HG03565 (cell line): ENCODE measurements around the gene ADGRE1.

Experiments
- ATAC-seq: cut with Tn5 transposase; IDR thresholded peaks from one replicate; pipeline ENCODE4 v1.9.1; 2021; ENCODE audit warnings: mild to moderate bottlenecking, moderate library complexity; ENCODE audit not compliant: unreplicated experiment

ADGRE1 gene

GRCh38 chr19:6876748-6877147, 10.6 kb upstream of the ADGRE1 start:
- ATAC-seq, result no peak

GRCh38 chr19:6877766-6878165, 9.6 kb upstream of the ADGRE1 start:
- no peak for ATAC-seq

DNA sequence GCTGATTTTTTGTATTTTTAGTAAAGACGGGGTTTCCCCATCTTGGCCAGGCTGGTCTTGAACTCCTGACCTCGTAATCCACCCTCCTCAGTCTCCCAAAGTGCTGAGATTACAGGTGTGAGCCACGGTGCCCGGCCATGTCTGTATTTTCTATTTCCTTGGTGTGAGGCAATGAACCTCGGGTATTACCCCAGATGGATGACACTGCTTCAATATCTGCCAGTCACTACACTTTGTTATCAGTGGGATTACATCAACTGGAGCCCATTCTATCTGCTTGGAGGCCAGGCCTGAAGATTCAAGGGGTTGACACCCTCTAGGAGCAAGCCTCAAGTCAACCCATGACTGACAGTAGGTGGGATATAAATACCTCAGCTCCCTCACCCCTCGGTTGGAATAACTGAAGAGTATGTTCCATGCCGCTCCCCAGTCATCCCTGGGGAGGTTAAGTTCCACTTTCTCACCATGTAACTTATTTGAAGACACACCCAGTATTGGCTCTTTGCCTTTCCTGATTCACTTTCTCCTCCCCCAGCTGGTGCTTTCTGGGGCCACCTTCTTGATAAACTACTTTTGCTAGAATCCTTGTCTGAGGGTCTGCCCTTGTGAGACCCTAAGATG, 992 bp upstream of the ADGRE1 start:
- no peak for ATAC-seq

- ATAC-seq, result no peak
These were observed 1.6 kb downstream of the ADGRE1 start for GRCh38 chr19:6888967-6889366.

- no peak for ATAC-seq
These were observed 3.1 kb downstream of the ADGRE1 start for GRCh38 chr19:6890401-6890913.

DNA sequence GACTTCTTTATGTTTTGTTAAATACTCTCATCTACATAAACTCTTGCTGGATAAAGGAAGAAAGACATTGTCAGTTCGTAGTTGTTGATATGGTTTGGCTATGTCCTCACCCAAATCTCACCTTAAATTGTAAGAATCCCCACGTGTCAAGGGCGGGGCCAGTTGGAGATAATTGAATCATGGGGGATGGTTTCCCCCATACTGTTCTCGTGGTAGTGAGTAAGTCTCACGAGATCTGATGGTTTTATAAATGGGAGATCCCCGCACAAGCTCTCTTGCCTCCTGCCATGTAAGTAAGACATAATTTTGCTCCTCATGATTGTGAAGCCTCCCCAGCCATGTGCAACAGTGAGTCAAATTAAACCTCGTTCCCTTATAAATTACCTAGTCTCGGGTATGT, 3.6 kb downstream of the ADGRE1 start:
- no peak for ATAC-seq

- ATAC-seq, result no peak
These were observed 4.5 kb downstream of the ADGRE1 start for GRCh38 chr19:6891761-6892385.

- ATAC-seq, result no peak
These were observed 6.9 kb downstream of the ADGRE1 start for GRCh38 chr19:6894313-6894712.

GRCh38 chr19:6903446-6903845, 16.1 kb downstream of the ADGRE1 start:
- no peak for ATAC-seq

- no peak for ATAC-seq
These were observed 19.2 kb downstream of the ADGRE1 start for GRCh38 chr19:6906559-6907060.

- ATAC-seq, result no peak
These were observed 24.1 kb downstream of the ADGRE1 start for GRCh38 chr19:6911523-6911922.

- ATAC-seq, result no peak
These were observed 26.9 kb downstream of the ADGRE1 start for GRCh38 chr19:6914321-6914720.

DNA sequence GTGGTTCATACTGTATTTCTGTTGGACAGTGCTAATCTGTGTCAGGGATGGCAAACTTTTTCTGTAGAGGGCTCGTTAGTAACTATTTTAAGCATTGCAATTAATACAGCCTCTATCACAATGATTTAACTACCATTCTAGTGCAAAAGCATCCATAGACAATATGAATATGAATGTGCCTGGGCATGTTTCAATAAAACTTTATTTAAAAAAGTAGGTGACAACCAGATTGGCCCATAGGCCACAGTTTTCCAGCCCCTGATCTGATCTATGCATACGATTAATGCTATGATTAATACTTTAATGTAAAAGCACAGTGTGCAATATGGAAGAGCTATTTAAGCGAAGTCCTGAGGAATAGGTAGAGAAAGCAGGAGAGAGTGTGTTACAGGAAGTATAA, 29.6 kb downstream of the ADGRE1 start:
- ATAC-seq, result no peak

DNA sequence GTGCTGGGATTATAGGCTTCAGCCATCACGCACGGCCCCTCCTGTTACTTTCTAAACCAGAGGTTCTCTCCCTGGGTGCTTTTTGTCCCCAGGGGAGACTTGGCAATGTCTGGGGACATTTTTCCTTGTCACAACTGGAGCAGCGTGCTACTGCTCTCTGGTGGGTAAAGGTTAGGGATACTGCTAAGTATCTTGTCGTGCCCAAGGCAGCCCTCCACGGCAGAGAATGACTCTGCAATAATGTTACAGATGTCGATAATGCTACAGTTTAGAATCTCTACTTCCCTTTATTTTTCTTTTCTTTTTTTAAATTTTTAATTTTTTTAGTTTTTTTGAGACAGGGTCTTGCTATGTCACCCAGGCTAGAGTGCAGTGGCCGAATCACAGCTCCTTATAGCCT, 38.0 kb downstream of the ADGRE1 start:
- ATAC-seq, result no peak

DNA sequence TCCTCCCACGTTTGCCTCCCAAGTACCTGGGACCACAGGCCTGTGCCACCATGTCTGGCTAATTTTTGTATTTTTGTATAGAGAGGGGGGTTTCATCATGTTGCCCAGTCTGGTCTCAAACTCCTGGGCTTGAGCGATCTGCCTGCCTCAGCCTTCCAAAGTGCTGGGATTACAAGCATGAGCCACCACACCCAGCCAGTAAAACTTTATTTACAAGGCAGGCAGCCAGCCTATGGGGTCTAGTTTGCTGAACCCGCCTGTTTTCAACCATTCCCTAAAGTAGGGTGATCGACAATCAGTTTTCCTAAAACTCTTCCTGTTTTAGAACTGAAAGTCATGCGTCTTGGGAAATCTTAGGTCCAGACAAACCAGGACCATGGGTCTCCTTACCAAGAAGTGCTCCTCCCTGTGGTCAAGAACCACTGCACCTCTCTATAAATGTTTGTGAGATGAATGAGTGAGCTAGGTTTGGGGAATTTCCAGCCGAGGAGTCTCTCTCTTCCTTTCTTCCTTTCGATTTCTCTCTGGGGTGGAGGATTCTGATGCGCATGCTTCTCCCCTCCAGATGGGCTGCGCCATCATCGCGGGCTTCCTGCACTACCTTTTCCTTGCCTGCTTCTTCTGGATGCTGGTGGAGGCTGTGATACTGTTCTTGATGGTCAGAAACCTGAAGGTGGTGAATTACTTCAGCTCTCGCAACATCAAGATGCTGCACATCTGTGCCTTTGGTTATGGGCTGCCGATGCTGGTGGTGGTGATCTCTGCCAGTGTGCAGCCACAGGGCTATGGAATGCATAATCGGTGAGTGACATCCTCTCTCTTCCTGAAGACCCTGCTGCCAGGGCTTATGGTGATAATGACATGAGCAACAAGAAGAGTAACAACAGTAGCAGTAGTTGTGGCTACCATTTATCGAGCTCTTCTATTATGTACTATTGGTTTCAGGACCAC, 38.7 kb downstream of the ADGRE1 start:
- no peak for ATAC-seq

GRCh38 chr19:6930190-6930589, 42.8 kb downstream of the ADGRE1 start:
- no peak for ATAC-seq

GRCh38 chr19:6935069-6935468, 47.7 kb downstream of the ADGRE1 start:
- no peak for ATAC-seq

- ATAC-seq, result no peak
These were observed 48.2 kb downstream of the ADGRE1 start for GRCh38 chr19:6935618-6936017.

DNA sequence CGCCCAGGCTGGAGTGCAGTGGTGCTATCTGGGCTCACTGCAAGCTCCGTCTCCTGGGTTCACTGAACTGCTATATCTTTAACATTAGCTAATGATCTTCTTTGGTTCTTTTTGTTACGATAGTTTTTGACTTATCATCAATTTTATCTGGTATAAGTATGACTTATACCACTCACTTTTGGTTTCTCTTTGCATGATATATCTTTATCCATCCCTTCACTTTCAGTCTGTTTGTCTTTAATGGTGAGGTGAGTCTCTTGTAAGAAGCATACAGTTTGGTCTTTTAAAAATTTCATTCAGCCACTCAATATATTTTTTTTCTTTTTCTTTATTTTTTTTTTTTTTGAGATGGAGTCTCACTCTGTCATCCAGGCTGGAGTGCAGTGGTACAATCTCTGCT, 58.4 kb downstream of the ADGRE1 start:
- no peak for ATAC-seq

DNA sequence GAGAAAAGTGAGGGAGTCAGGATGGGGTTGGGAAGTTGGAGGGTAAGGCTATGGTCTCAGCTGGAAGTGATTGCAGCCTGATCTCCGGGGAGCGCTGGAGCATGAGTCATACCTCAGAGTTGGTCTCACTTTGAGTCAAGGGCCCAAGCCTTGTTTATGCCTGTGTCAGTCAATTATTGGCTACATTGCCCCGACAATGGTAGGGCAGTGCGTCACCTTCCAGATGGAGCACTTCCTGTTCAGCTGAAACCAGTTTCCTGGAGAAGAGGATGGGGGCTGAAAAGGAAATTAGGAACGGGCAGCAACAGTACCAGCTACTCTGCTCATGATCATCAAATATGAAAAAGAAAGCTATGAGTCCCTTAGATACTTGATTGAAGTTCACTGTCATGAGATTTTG, 60.4 kb downstream of the ADGRE1 start:
- ATAC-seq, result peak; percentile 56

- no peak for ATAC-seq
These were observed 61.5 kb downstream of the ADGRE1 start for GRCh38 chr19:6948884-6949283.
